Gastrocnemius medialis (tissue), 4 donors: Measurements from ENCODE around the gene CREBRF. TPM values are rescaled to one million over a fixed set of nuclear protein-coding genes. Genes with fewer than 3 reads are reported as not detected.

Experiments
- ATAC-seq, 2 donors: fragments of 150-250 bp; one replicate each; pipeline ENCODE4 v1.9.1; 2016
- DNase-seq, 2 donors: peaks; one replicate each; pipeline ENCODE4 v3.0.0-alpha.2; 2019
- H3K27ac ChIP-seq, 4 donors: fragments of 200-600 bp; sonication (generic); 1 replicate in 1 of 4; 2 replicates in 3 of 4; pipeline ENCODE4 v1.5.1; 2016 to 2018; ENCODE audit warnings: mild to moderate bottlenecking in 2 of 4, moderate library complexity in 1 of 4
- H3K27me3 ChIP-seq, 3 donors: fragments of 200-600 bp; sonication (generic) in 2 of 3; 1 replicate in 1 of 3; 2 replicates in 2 of 3; pipeline versions ENCODE4 v1.5.1 to v1.6.0; 2016 to 2019; ENCODE audit warnings: mild to moderate bottlenecking in 1 of 3, moderate library complexity in 1 of 3
- H3K36me3 ChIP-seq, 2 donors: fragments of 200-600 bp; sonication (generic) in 1 of 2; one replicate each; pipeline ENCODE4 v1.5.1; 2017 to 2018
- H3K4me1 ChIP-seq, 2 donors: fragments of 200-600 bp; sonication (generic) in 1 of 2; one replicate each; pipeline ENCODE4 v1.5.1; 2016 to 2017; ENCODE audit warnings: mild to moderate bottlenecking in 2 of 2
- H3K4me3 ChIP-seq, 4 donors: fragments of 200-600 bp; sonication (generic) in 3 of 4; 1 replicate in 1 of 4; 2 replicates in 3 of 4; pipeline ENCODE4 v1.5.1; 2016 to 2019; ENCODE audit warnings: mild to moderate bottlenecking in 2 of 4
- H3K9me3 ChIP-seq, 3 donors: fragments of 200-600 bp; sonication (generic) in 2 of 3; 1 replicate in 1 of 3; 2 replicates in 2 of 3; pipeline ENCODE4 v1.5.1; 2016 to 2019
- POLR2A ChIP-seq, 2 donors: fragments of 450-650 bp; IDR thresholded peaks; one replicate each; pipeline ENCODE4 v1.6.1; 2017; ENCODE audit warnings: antibody characterized with exemption in 2 of 2, mild to moderate bottlenecking in 2 of 2, moderate library complexity in 2 of 2
- in situ Hi-C, 4 donors: fragments of 200-750 bp; cut with MboI; loops; one replicate each; pipeline versions ENCODE4 v1.15.0 to v1.8.0; 2017; ENCODE audit warnings: low sequenced_read_pairs in 4 of 4
- intact Hi-C: fragments of 100-400 bp; cut with DNase I; formaldehyde crosslinking; loops from one replicate; pipeline ENCODE4 v1.15.1; 2023; ENCODE audit warnings: low total_unique reads
- total RNA-seq, 4 donors: library from RNA; depleted of rRNA; stranded (reverse); fragments of >200 nt; gene quantifications; one replicate each; pipeline versions ENCODE4 v1.1.0 to v1.2.3, GENCODE V29; 2016
- TF ChIP-seq, protein P1 (sequence below), 5 experiments: fragments of 450-650 bp in 3 of 5; fragments of 200-600 bp in 2 of 5; sonication (generic) in 2 of 5; IDR thresholded peaks in 4 of 5; conservative IDR thresholded peaks in 1 of 5; 1 replicate in 4 of 5; 2 replicates in 1 of 5; pipeline ENCODE4 v1.5.1; 2016 to 2019; ENCODE audit warnings: antibody characterized with exemption in 5 of 5, mild to moderate bottlenecking in 3 of 5, moderate library complexity in 3 of 5

CREBRF gene
- total RNA-seq, 4 donors from 2014 or later = 20.3 to 35.0 (median 25.5) TPM

DNA sequence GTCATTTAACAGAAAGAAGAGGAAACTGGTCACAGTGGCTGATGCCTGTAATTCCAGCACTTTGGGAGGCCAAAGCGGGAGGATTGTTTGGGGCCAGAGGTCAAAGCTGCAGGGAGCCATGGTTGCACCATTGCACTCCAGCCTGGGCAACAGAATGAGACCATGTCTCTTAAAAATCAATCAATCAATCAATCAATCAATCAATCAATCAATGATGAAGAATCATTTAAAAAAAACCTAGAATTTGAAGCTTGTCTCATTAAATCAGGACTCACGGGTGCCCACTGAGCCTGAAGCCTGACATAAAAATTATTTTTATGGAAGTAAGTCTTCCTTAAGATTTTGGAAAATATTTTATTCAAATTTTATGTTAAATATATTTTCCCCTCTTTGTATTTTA, 132.1 kb downstream of the CREBRF start:
- no peak overlapping the region for H3K27ac ChIP-seq
- in situ Hi-C loops = no loop called here
- ATAC-seq (no peak), DNase-seq (no peak)
- no peaks in the 10 kb centered on the region for H3K27me3 ChIP-seq
- H3K36me3 ChIP-seq = no peaks in the 10 kb centered on the region
- H3K4me3 ChIP-seq = no peak overlapping the region
- no peaks in the 10 kb centered on the region for H3K4me1 ChIP-seq
- H3K9me3 ChIP-seq = no peaks in the 10 kb centered on the region
- intact Hi-C loops = no loop called here
- no peak for TF ChIP-seq POLR2A (IDR thresholded peaks at IDR 0.05)
- TF ChIP-seq, protein P1, sequence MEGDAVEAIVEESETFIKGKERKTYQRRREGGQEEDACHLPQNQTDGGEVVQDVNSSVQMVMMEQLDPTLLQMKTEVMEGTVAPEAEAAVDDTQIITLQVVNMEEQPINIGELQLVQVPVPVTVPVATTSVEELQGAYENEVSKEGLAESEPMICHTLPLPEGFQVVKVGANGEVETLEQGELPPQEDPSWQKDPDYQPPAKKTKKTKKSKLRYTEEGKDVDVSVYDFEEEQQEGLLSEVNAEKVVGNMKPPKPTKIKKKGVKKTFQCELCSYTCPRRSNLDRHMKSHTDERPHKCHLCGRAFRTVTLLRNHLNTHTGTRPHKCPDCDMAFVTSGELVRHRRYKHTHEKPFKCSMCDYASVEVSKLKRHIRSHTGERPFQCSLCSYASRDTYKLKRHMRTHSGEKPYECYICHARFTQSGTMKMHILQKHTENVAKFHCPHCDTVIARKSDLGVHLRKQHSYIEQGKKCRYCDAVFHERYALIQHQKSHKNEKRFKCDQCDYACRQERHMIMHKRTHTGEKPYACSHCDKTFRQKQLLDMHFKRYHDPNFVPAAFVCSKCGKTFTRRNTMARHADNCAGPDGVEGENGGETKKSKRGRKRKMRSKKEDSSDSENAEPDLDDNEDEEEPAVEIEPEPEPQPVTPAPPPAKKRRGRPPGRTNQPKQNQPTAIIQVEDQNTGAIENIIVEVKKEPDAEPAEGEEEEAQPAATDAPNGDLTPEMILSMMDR (IDR thresholded peaks at IDR 0.05 in 4 of 5, conservative IDR thresholded peaks at IDR 0.05 in 1 of 5) = no peak

Other genes with a start within 250 kb of the CREBRF start
- gene ERGIC1, start 222.1 kb upstream of the CREBRF start, total RNA-seq = 100 to 1,000 TPM in 1 of 4 donors, 10 to 100 TPM in 3; 54.4 to 108 (median 88.0) TPM
- gene RPL26L1, start 96.9 kb upstream of the CREBRF start, total RNA-seq = 10 to 100 TPM; 24.8 to 50.4 (median 41.5) TPM
- gene ATP6V0E1, start 72.6 kb upstream of the CREBRF start, total RNA-seq = 100 to 1,000 TPM; 101 to 183 (median 164) TPM
- 10 to 100 TPM in 3 of 4 donors, 1 to 10 TPM in 1; 9.2 to 21.6 (median 17.1) TPM for gene BNIP1, start 88.2 kb downstream of the CREBRF start, total RNA-seq
- gene NKX2-5, start 178.9 kb downstream of the CREBRF start, total RNA-seq = not detected